ENCODE measurements around the gene ERC1. TPM values are rescaled to one million over a fixed set of nuclear protein-coding genes. Genes with fewer than 3 reads are reported as not detected.

Gene ERC1
- total and polyA plus RNA-seq, 2 experiments from 2014 or later = 18.4 to 29.7 TPM

GRCh38 chr12:1083151-1083888 lies 92.3 kb downstream of the ERC1 start:
- Histone ChIP-seq H3K9me3 (ENCODE audit: low read depth) (no peaks in the 10 kb centered on the region), H3K36me3 (replicated peaks; ENCODE audit: insufficient read depth, low read depth) (no peaks in the 10 kb centered on the region), H3K9me2 (replicated peaks; ENCODE audit: insufficient read depth) (no peaks in the 10 kb centered on the region), H3K4me2 (no peak overlapping the region), H3K27me3 (no peaks in the 10 kb centered on the region), H3K4me1 (ENCODE audit: insufficient read depth) (no peaks in the 10 kb centered on the region), H3K79me2 (no peaks in the 10 kb centered on the region), H2AFZ (no peak overlapping the region), H3K4me3 (no peak overlapping the region), H3K27ac (peak overlapping the region; percentile 48), H4K20me1 (ENCODE audit: insufficient read depth, poor library complexity, severe bottlenecking) (peaks cover 3% of the 10 kb centered on the region)
- no peak for DNase-seq (ENCODE audit: low spot score)
- TF ChIP-seq CTCF (IDR thresholded peaks at IDR 0.05; ENCODE audit: poor library complexity) (no peak), EZH2 (IDR thresholded peaks at IDR 0.05; ENCODE audit: borderline replicate concordance) (no peak), EZH2phosphoT487 (IDR thresholded peaks at IDR 0.05; ENCODE audit: low read depth, severe bottlenecking, unreplicated experiment) (no peak)
- 69% methylated on average over 12 of the region's 12 CpGs for WGBS (ENCODE audit: low lambda C conversion rate, missing lambda C conversion rate)

- Histone ChIP-seq H3K9me2 (replicated peaks; ENCODE audit: insufficient read depth) (no peaks in the 10 kb centered on the region), H2AFZ (no peak overlapping the region), H3K4me2 (no peak overlapping the region), H3K4me1 (ENCODE audit: insufficient read depth) (no peaks in the 10 kb centered on the region), H4K20me1 (ENCODE audit: insufficient read depth, poor library complexity, severe bottlenecking) (peaks cover 3% of the 10 kb centered on the region), H3K9me3 (ENCODE audit: low read depth) (no peaks in the 10 kb centered on the region), H3K27me3 (no peaks in the 10 kb centered on the region), H3K36me3 (replicated peaks; ENCODE audit: insufficient read depth, low read depth) (no peaks in the 10 kb centered on the region), H3K27ac (peak overlapping the region; percentile 48), H3K4me3 (no peak overlapping the region), H3K79me2 (no peaks in the 10 kb centered on the region)
- 49% methylated on average over 3 of the region's 3 CpGs for WGBS (ENCODE audit: low lambda C conversion rate, missing lambda C conversion rate)
- TF ChIP-seq EZH2phosphoT487 (IDR thresholded peaks at IDR 0.05; ENCODE audit: low read depth, severe bottlenecking, unreplicated experiment) (no peak), CTCF (IDR thresholded peaks at IDR 0.05; ENCODE audit: poor library complexity) (no peak), EZH2 (IDR thresholded peaks at IDR 0.05; ENCODE audit: borderline replicate concordance) (no peak)
- DNase-seq (ENCODE audit: low spot score) = peak; percentile 70
Observed at GRCh38 chr12:1083889-1084262, 92.9 kb downstream of the ERC1 start.

GRCh38 chr12:1091350-1091749 lies 100.3 kb downstream of the ERC1 start:
- Histone ChIP-seq H3K9me3 (ENCODE audit: low read depth) (no peaks in the 10 kb centered on the region), H3K27ac (no peak overlapping the region), H2AFZ (no peak overlapping the region), H3K36me3 (replicated peaks; ENCODE audit: insufficient read depth, low read depth) (no peaks in the 10 kb centered on the region), H4K20me1 (ENCODE audit: insufficient read depth, poor library complexity, severe bottlenecking) (no peaks in the 10 kb centered on the region), H3K27me3 (no peaks in the 10 kb centered on the region), H3K4me3 (no peak overlapping the region), H3K79me2 (peaks cover 49% of the 10 kb centered on the region), H3K4me1 (ENCODE audit: insufficient read depth) (no peaks in the 10 kb centered on the region), H3K9me2 (replicated peaks; ENCODE audit: insufficient read depth) (no peaks in the 10 kb centered on the region), H3K4me2 (no peak overlapping the region)
- no peak for DNase-seq (ENCODE audit: low spot score)
- WGBS (ENCODE audit: low lambda C conversion rate, missing lambda C conversion rate) = 67% methylated on average over 4 of the region's 4 CpGs
- TF ChIP-seq EZH2phosphoT487 (IDR thresholded peaks at IDR 0.05; ENCODE audit: low read depth, severe bottlenecking, unreplicated experiment) (no peak), CTCF (IDR thresholded peaks at IDR 0.05; ENCODE audit: poor library complexity) (no peak), EZH2 (IDR thresholded peaks at IDR 0.05; ENCODE audit: borderline replicate concordance) (no peak)

Measured in hepatocyte (in vitro differentiated cells).